ENCODE results near the gene EML4.
"Not testable (repeated sequence)": the region's sequence is repeated elsewhere in the genome, so short reads cannot be mapped to it uniquely, and the experiment has no call there.

Gene EML4

DNA sequence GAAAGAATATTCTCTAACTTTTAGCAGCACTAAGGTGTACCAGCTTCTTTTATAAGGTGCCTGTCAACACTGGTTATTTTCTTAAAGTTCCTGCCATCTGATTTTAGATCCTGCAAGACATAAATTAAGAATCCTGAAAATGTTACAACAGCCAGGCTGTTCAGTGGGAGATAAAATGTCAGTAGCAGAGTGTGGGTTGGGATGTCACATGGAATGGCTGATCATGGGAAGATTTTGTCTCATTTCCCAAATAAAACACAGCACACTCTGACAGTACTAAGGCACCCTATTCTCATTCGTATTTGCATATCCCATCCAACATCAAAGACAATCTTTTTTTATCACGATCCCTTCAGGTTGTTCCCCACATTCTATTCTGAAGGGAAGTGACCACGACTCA lies 194.3 kb downstream of the EML4 start:
- DNase-seq: no peak

DNA sequence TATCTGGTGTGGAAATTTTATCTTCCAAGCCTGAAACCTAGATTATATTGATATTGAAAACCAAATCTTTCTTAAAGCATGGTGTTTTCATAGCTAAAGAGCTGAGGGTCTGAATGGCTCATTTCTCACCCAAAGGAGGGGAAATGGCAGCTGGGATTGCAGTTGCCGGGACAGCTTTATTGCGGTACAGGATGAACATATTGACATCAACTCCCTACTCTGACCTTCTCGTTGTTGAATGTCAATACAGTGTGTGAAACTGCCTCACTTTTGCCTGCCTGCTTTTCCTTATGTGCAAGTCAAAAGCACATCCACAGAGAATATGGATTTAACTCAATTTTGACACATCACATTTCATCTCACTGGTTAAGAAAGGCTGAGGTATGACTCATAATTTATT lies 195.5 kb downstream of the EML4 start:
- DNase-seq: no peak

DNA sequence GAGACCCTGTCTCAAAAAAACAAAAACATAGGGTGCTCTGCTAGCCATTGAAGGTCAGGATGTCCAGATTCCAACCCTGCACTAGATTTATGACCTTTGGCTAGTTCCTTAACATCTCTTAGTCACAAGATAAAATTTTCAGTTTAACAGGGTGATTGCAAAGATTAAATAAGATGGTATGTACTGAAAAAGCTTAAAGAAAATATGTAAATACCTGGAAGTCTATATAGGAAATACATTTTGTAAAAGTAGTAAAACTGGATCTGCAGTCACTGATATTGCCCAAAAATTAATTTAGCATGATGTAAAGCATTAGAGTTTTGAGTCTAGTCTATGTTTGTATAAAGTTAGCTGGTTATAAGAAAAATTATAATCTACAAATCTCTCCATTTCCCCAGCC lies 197.3 kb downstream of the EML4 start:
- DNase-seq: no peak

DNA sequence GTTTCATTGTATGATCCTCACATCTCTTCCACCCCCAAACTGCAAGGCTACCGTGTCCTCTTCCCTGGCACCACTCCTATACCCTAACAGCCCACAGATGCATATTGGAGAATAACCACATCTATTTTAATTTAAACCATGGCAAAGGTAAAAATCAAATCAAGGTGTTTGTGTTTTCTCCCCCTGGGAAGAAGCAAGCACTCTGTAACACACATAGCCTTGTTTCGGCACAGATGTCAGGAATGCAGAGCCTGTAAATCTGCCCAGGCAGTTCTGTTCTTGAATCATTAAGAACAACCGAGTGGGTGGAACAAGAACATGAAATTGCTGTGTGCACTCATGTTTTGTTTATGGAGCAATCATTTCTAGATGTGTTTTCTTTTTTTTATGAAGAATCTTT lies 198.7 kb downstream of the EML4 start:
- no peak for DNase-seq

DNA sequence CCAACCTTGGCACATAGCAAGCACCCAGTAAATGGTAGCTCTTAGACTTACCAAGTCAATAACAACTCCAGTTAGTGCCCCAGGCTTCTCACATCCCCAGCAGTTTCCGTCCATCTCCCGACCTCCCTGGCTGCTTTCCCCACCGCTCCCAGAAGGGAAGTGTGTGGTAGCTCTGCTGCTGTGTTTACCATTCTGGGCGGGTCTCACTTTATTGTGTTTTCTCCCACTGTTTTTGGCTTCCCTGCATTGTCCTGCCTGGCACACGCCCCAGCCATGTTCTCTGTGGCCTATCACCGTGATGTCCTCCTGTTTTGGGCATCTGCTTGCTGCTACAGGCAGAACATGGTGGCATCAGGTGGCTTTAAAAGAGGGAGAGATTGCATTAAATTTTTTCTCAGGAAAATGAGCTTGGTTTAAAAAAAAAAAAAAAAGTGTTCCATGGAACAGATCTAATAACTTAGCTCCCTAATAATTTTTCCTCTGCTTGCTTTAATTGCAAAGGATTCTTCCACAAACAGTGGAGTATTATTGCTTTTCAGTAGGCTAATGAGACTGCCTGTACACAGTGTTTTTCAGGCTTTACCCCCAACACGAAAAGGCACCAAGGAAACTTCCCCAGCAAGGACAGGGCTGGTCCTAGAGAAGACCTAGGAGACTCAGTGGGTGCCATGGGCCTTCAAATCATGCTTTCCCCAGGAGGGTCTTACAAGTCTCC lies 199.8 kb downstream of the EML4 start:
- no peak for DNase-seq

DNA sequence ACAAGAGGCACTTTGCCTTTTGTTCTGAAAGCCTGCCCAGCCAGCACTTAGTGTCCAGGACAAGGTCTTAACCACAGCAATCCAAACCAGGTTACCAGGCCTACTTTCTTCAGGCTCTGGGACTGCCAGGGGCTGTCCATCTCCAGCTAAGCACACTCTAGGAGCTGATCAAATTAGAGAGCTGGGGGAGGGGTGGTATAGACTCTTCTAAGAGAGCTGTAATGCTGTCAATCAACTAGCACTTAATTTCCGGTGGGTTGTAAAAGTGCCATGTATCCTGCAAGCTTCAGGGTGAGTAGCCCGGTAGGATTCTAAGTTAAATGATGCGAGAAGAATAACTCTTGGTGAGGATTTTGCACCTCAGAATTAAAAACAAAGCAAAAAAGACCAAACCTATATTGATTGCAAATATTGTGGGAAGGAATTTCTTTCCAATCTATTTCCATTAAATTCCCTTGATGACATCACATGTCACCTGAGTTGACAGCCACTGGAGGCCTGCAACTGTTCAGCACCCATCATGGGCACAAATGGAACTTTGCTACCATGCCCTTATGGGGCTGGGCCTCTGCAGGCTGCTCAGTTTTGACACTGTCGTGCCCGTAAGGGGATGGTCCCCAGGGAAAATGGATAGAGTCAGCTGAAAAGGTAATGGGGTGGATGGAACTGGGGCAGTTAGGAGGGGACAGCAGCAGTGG lies 200.5 kb downstream of the EML4 start:
- no peak for DNase-seq

DNA sequence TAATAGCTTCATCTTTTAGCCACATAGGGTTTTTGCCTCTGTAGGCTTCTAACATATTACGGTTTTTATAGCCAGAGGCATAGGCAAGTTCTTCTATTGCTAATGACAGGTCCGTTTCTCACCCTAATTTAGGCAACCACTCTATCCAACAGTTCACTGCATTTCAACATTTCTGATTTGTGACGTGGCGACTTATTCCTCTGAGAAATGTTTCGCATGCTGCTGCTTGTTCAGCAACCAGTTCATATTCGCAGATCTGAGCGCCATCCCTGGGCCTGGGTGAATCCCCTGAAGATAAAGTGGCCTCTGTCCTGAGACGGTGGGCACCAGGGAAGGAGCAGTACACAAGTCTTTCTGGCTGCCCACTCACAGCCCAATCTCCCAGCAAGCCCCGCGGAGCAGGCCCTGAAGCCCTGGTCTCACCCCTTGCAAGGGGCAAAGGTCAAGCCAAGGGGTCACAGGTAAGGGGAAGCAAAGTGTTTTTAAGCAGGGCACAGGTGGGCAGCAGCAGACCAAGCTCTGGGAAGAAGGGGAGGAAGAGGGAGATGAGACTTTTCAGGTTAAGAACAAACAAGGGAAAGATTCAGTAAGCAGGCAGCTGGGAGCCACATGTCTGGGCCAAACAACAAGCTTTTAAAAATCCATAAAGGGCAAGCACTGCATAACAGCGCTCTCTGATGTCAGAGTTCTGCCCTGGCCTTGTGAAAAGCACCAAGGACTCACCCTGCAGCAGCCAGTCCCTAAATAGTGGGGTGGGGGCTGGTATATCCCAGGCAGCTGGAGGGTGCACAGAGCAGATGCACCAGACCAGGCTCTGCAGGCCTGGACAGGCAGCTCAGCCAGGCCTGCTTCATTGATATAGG lies 202.7 kb downstream of the EML4 start:
- DNase-seq: no peak

DNA sequence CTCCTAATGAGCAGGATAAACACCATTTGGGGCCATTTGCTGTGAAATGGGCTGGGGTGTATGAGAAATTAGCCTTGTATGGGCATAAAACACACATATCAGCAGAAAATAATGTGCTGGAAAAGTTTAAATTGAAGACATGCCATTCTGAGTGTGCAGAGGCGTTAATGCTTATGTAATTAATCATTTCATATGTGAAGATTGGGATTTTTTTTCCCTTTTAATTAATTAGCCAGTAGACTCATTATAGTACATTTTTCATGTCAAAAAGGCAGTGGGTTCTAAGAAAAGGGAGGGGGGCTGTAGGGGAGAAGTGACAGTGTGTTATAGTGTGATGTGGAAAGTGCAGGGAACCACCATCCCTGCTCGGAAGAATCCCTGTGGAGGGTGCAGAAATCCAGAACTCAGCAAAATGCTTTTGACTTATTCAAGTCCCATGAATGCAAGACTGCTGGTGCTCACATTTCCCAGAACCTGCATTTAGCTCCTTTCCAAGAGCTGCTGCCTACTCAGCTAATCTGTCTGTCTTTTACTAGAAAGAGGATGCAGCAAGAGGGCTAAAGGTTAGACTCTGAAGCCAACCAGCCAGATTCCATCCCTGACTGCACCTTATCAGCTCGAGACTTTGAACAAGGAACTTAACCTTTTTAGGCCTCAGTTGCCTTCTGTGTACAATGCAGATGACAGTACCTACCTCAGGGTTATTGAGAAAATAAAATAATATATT lies 203.5 kb downstream of the EML4 start:
- DNase-seq: no peak

DNA sequence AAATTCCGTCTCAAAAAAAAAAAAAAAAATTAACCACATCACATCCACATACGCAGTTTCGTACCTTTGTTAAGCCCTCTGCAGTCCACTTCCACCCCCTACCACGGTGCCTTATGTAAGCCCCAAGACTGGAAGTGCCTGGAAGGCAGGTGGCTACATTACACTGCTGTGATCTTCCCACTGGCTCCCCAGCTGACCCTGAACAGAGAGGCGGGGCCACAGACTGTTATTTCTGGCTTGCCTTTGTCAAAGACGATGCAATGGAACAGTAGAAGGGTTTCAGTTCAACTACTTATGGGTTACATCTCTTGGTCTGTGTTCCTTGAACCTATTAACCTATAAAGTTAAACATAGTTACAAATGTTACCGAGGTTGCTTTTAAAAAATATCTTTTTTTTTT lies 207.6 kb downstream of the EML4 start:
- no peak for DNase-seq

DNA sequence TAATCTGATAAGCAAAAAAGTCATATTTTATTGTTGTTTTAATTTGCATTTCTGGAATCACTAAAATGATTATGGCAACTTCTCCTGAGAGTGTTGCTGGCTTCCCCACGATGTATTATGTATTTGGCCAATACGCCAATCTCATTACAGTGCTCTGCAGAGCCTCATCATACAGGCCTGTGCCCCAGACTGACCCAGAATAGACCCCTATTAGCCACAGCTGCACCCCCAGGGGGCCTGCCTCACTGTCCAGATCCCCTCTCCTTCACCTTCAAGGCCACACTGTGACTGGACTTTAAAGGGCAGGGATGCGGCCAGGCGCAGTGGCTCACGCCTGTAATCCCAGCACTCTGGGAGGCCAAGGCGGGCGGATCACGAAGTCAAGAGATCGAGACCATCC lies 209.3 kb downstream of the EML4 start:
- DNase-seq: no peak

DNA sequence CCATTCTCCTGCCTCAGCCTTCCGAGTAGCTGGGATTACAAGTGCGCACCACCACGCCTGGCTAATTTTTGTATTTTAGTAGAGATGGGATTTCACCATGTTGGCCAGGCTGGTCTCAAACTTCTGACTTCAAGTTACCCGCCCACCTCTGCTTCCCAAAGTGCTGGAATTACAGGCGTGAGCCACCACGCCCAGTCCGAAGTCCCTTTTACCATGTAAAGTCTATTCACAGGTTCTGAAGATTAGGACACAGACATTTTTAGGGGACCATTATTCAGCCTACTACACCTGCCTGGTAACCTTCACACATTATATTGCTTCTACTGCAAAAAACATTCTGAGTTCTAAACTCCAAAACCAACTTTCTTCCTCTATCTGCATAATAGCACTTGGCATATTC lies 210.9 kb downstream of the EML4 start:
- DNase-seq: not testable (repeated sequence)

DNA sequence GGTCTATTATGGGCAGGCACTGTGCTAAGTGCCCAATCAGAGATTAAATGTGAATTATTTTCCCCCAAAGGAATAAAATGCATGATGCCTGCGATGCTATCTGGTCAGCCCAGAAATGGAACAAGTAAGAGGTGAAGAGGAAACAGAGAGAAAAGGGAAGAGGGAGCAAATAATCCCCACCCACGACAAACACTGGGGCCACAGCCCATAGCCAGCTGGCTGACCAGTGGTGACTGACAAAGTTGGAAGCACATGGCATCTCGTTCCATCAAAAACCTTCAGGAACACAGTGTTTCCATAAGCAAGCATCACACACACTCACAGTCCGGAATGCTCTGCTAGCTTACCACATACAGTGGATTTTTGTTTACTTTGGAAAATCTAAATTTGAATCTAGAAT lies 213.0 kb downstream of the EML4 start:
- DNase-seq: no peak
